Measurements from ENCODE around the gene MRPS25. TPM values are rescaled to one million over a fixed set of nuclear protein-coding genes. Genes with fewer than 3 reads are reported as not detected.

MRPS25 gene
- total RNA-seq, 1 donor from 2014 or later: 49.0 TPM

DNA sequence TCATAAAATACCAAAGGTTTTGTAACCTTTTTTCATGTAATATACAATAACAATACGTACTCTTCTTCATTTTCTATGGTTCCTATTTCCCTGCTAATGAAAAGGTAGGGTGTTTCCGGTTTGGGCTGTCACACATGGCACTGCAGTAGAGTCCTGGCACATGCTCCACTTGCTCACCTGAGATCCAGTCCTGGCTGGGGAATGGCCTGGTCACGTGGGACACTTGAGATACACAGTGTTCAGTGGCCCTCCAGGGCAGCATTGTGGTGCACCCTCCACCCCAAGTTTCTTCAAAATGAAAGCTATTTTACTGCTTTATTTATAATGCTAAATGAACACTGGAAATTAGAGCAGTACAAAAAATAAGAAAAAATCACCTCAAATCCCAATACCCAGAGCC is 23.2 kb downstream of the MRPS25 start:
- peaks cover 20% of the 10 kb centered on the region for H3K36me3 Mint-ChIP-seq (ENCODE audit: insufficient read depth)

DNA sequence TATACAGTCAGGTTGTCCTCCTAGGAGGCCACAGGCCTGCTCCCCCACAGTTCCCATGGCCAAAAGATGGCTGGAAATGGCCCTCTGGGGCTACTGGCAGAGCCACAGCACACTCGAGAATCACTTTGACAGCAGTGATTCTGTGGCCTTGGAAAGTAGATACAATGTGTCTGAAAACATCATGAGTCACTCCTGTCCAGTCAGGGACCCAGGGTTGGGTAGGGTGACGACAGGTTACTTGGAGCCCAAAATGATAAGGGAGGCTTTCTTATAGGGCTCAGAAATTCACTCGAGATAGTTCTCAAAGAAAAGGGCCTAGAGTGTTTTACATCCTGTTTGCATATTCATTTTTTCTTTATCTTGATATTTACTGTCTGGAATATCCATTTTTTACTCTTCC is 24.3 kb downstream of the MRPS25 start:
- H3K36me3 Mint-ChIP-seq (ENCODE audit: insufficient read depth): peaks cover 18% of the 10 kb centered on the region
- H3K4me3 Mint-ChIP-seq (ENCODE audit: low read depth): no peak overlapping the region
- H3K4me1 Mint-ChIP-seq (ENCODE audit: low read depth): no peaks in the 10 kb centered on the region
- DNase-seq (ENCODE audit: low spot score, unreplicated experiment): no peak
- no peaks in the 10 kb centered on the region for H3K27me3 Mint-ChIP-seq
- no peaks in the 10 kb centered on the region for H3K9me3 Mint-ChIP-seq (ENCODE audit: low read depth)
- H3K27ac Mint-ChIP-seq: peak overlapping the region; percentile 73
- TF ChIP-seq, protein P1, sequence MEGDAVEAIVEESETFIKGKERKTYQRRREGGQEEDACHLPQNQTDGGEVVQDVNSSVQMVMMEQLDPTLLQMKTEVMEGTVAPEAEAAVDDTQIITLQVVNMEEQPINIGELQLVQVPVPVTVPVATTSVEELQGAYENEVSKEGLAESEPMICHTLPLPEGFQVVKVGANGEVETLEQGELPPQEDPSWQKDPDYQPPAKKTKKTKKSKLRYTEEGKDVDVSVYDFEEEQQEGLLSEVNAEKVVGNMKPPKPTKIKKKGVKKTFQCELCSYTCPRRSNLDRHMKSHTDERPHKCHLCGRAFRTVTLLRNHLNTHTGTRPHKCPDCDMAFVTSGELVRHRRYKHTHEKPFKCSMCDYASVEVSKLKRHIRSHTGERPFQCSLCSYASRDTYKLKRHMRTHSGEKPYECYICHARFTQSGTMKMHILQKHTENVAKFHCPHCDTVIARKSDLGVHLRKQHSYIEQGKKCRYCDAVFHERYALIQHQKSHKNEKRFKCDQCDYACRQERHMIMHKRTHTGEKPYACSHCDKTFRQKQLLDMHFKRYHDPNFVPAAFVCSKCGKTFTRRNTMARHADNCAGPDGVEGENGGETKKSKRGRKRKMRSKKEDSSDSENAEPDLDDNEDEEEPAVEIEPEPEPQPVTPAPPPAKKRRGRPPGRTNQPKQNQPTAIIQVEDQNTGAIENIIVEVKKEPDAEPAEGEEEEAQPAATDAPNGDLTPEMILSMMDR (IDR thresholded peaks at IDR 0.05; ENCODE audit: unreplicated experiment): no peak

More for the DNA sequence above, 23.2 kb downstream of the MRPS25 start:
- TF ChIP-seq, protein P1 (IDR thresholded peaks at IDR 0.05; ENCODE audit: unreplicated experiment): no peak
- H3K4me3 Mint-ChIP-seq (ENCODE audit: low read depth): no peak overlapping the region
- H3K27me3 Mint-ChIP-seq: no peaks in the 10 kb centered on the region
- no peak for DNase-seq (ENCODE audit: low spot score, unreplicated experiment)
- H3K4me1 Mint-ChIP-seq (ENCODE audit: low read depth): no peaks in the 10 kb centered on the region
- H3K27ac Mint-ChIP-seq: no peak overlapping the region
- no peaks in the 10 kb centered on the region for H3K9me3 Mint-ChIP-seq (ENCODE audit: low read depth)

DNA sequence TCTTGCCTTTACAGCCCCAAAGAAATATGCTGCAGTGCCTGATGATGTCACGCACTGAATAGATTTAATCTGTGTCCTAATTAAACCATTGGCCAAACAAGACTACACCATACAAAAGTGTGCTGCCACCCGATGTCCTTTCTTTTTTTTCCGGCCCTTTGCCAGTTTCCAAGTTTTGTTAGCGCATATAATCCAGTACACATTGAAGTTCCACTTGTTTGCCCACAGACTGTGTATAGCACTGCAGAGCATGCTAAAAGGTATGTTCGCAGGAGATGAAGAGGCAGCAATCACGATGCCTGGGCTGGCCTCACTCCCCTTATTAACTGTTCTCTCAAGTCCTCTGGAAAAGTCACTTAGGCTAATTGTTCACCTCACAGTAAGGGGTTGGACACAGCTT is 26.8 kb downstream of the MRPS25 start:
- H3K4me1 Mint-ChIP-seq (ENCODE audit: low read depth): no peaks in the 10 kb centered on the region
- no peak overlapping the region for H3K4me3 Mint-ChIP-seq (ENCODE audit: low read depth)
- H3K9me3 Mint-ChIP-seq (ENCODE audit: low read depth): no peaks in the 10 kb centered on the region
- TF ChIP-seq, protein P1 (IDR thresholded peaks at IDR 0.05; ENCODE audit: unreplicated experiment): no peak
- DNase-seq (ENCODE audit: low spot score, unreplicated experiment): no peak
- peaks cover 17% of the 10 kb centered on the region for H3K36me3 Mint-ChIP-seq (ENCODE audit: insufficient read depth)
- H3K27ac Mint-ChIP-seq: no peak overlapping the region
- no peaks in the 10 kb centered on the region for H3K27me3 Mint-ChIP-seq

DNA sequence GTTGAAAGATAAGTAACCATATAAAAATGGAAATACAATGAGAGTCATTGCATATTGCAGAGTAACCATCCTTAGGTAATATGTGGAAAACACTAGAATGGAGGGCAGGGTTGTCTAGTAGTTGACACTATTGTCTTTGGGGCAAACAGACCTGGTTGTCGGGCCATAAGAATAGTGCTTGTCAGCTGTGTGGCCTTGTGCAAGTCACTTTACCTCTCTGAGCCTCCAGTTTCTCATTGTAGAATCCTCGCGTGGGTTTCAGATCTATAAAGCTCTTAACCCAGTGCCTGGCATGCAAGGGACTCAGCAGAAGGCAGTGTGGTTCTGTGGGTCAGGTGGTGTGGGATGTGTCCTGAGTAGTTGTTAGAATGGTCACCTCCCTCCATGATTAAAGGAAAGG is 32.0 kb downstream of the MRPS25 start:
- Mint-ChIP-seq H3K4me3 (ENCODE audit: low read depth) (no peak overlapping the region), H3K4me1 (ENCODE audit: low read depth) (no peaks in the 10 kb centered on the region), H3K27ac (no peak overlapping the region), H3K36me3 (ENCODE audit: insufficient read depth) (peaks cover 16% of the 10 kb centered on the region), H3K27me3 (no peaks in the 10 kb centered on the region), H3K9me3 (ENCODE audit: low read depth) (no peaks in the 10 kb centered on the region)
- DNase-seq (ENCODE audit: low spot score, unreplicated experiment): no peak
- TF ChIP-seq, protein P1 (IDR thresholded peaks at IDR 0.05; ENCODE audit: unreplicated experiment): no peak

DNA sequence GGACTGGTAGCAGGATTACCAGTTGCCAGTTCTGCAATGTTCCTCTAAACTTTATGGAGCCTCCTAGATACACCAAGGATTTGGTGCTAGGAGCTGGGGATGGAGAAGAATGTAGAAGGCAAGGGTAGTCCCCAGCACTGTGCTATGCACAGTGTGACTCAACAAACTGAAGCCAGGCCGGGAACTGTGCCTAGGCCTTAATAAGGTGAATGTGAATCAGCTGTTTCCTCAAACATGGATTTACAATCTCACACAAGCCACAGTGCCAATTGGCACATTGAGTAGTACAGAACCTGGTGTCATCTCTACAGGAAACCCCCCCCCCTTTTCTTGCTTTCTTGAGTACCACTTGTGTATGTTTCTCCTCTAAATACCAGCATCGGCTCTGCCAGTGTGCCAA is 32.5 kb downstream of the MRPS25 start:
- H3K4me1 Mint-ChIP-seq (ENCODE audit: low read depth): no peaks in the 10 kb centered on the region
- H3K36me3 Mint-ChIP-seq (ENCODE audit: insufficient read depth): peaks cover 16% of the 10 kb centered on the region
- no peak overlapping the region for H3K27ac Mint-ChIP-seq
- H3K4me3 Mint-ChIP-seq (ENCODE audit: low read depth): no peak overlapping the region
- H3K27me3 Mint-ChIP-seq: no peaks in the 10 kb centered on the region
- TF ChIP-seq, protein P1 (IDR thresholded peaks at IDR 0.05; ENCODE audit: unreplicated experiment): no peak
- H3K9me3 Mint-ChIP-seq (ENCODE audit: low read depth): no peaks in the 10 kb centered on the region
- DNase-seq (ENCODE audit: low spot score, unreplicated experiment): no peak
